Measurements from ENCODE around the gene NRARP. TPM values are rescaled to one million over a fixed set of nuclear protein-coding genes. Genes with fewer than 3 reads are reported as not detected.

Gene NRARP
- polyA plus RNA-seq, 3 donors: 15.4 TPM; not detected in 2

- DNase-seq: no peak
- 0% methylated on average over 3 of the region's 3 CpGs for WGBS (ENCODE audit: insufficient coverage)
- intact Hi-C loops (cut with micrococcal nuclease): no loop called here
- H3K79me2 ChIP-seq (ENCODE audit: insufficient read depth, low read length): peaks cover 10% of the 10 kb centered on the region
- TF ChIP-seq, protein P1, sequence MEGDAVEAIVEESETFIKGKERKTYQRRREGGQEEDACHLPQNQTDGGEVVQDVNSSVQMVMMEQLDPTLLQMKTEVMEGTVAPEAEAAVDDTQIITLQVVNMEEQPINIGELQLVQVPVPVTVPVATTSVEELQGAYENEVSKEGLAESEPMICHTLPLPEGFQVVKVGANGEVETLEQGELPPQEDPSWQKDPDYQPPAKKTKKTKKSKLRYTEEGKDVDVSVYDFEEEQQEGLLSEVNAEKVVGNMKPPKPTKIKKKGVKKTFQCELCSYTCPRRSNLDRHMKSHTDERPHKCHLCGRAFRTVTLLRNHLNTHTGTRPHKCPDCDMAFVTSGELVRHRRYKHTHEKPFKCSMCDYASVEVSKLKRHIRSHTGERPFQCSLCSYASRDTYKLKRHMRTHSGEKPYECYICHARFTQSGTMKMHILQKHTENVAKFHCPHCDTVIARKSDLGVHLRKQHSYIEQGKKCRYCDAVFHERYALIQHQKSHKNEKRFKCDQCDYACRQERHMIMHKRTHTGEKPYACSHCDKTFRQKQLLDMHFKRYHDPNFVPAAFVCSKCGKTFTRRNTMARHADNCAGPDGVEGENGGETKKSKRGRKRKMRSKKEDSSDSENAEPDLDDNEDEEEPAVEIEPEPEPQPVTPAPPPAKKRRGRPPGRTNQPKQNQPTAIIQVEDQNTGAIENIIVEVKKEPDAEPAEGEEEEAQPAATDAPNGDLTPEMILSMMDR (IDR thresholded peaks at IDR 0.05): no peak
- peaks cover 32% of the 10 kb centered on the region for H4K20me1 ChIP-seq (ENCODE audit: insufficient read depth, low read length)
- H3K4me1 ChIP-seq (ENCODE audit: control insufficient read depth in 1 of 2, insufficient read depth in 2 of 2, low read length in 2 of 2): peaks cover 46 to 54% of the 10 kb centered on the region in 2 donors
- H3K27ac ChIP-seq (ENCODE audit: low read depth in 1 of 2, low read length in 2 of 2): no peak overlapping the region
- H3K4me2 ChIP-seq (replicated peaks; ENCODE audit: extremely low read depth, low read length, poor library complexity, severe bottlenecking): no peak overlapping the region
- H3K27me3 ChIP-seq (ENCODE audit: control insufficient read depth in 2 of 2, insufficient read depth in 2 of 2, low read length in 2 of 2): no peaks in the 10 kb centered on the region
- no peak overlapping the region for H3K4me3 ChIP-seq (replicated peaks in 1 of 3; ENCODE audit: low read depth in 2 of 3, low read length in 3 of 3)
- Mint-ChIP-seq H3K4me3 (no peak overlapping the region), H3K27ac (no peak overlapping the region), H3K27me3 (ENCODE audit: low read depth in 3 of 3) (peaks cover 0 to 3% (median 2%) of the 10 kb centered on the region in 3 donors), H3K4me1 (peaks cover 55% of the 10 kb centered on the region), H3K9me3 (no peaks in the 10 kb centered on the region), H3K36me3 (peaks cover 31 to 67% of the 10 kb centered on the region in 2 donors)
- no peak overlapping the region for H3K9ac ChIP-seq (ENCODE audit: insufficient read depth, low read length, poor library complexity, severe bottlenecking)
- H2AFZ ChIP-seq (ENCODE audit: insufficient read depth, low read depth, low read length, poor library complexity, severe bottlenecking): no peak overlapping the region
- no peaks in the 10 kb centered on the region for H3K9me3 ChIP-seq (replicated peaks in 1 of 2; ENCODE audit: control insufficient read depth in 1 of 2, insufficient read depth in 1 of 2, low read length in 2 of 2)
- H3K36me3 ChIP-seq (replicated peaks in 1 of 2; ENCODE audit: control insufficient read depth in 1 of 2, insufficient read depth in 2 of 2, low read length in 2 of 2): peaks cover 22 to 68% of the 10 kb centered on the region in 2 donors
Measured at GRCh38 chr9:137271696-137272076, 30.4 kb downstream of the NRARP start.

DNA sequence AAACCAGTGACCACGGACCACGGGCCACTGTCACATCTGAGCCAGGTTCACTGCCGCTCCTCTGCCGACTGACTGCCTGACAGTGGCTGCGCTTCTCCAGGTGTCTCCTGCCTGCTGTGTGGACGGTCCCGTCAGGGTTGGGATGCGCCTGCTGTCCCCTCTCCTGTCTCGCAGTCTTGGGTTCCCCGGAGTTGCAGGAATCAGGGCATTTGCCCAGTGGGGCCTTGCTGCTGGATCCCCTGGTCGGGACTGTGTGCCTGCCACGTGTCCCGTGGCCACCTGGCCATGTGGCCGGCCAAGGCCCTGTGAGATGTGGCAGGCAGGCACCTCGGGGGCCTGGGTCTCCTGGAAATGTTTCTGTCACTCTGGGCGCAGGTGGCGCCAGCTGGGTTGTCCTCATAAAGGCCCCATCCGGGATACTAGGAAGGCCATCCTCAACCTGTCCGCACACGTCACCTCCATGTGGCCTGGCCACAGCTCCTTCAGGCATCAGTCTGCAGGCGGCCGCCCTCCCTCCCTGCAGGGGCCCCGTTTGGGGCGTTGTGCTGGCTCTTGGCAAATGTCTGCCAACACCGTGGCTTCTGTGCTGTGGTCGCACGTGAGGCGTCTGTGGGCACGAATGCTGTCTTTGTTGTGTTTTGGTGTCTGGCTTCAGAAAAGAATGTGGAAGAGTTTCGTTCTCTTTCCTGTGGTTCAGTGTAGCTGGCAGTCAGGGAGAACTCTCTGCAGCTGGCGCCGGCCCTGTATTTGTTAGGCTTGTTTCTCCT, 31.0 kb downstream of the NRARP start:
- Mint-ChIP-seq H3K27ac (peak overlapping the region in 1 of 7 donors; percentile 58), H3K4me3 (no peak overlapping the region), H3K27me3 (ENCODE audit: low read depth in 3 of 3) (peaks cover 0 to 3% (median 2%) of the 10 kb centered on the region in 3 donors), H3K36me3 (peaks cover 31 to 72% of the 10 kb centered on the region in 2 donors), H3K9me3 (no peaks in the 10 kb centered on the region), H3K4me1 (peaks cover 49% of the 10 kb centered on the region)
- Histone ChIP-seq H3K9me3 (replicated peaks in 1 of 2; ENCODE audit: control insufficient read depth in 1 of 2, insufficient read depth in 1 of 2, low read length in 2 of 2) (no peaks in the 10 kb centered on the region), H3K27ac (ENCODE audit: low read depth in 1 of 2, low read length in 2 of 2) (no peak overlapping the region), H3K27me3 (ENCODE audit: control insufficient read depth in 2 of 2, insufficient read depth in 2 of 2, low read length in 2 of 2) (no peaks in the 10 kb centered on the region), H2AFZ (ENCODE audit: insufficient read depth, low read depth, low read length, poor library complexity, severe bottlenecking) (no peak overlapping the region), H3K79me2 (ENCODE audit: insufficient read depth, low read length) (peaks cover 5% of the 10 kb centered on the region), H3K4me2 (replicated peaks; ENCODE audit: extremely low read depth, low read length, poor library complexity, severe bottlenecking) (no peak overlapping the region), H4K20me1 (ENCODE audit: insufficient read depth, low read length) (peaks cover 36% of the 10 kb centered on the region), H3K4me1 (ENCODE audit: control insufficient read depth in 1 of 2, insufficient read depth in 2 of 2, low read length in 2 of 2) (peaks cover 40 to 48% of the 10 kb centered on the region in 2 donors), H3K36me3 (replicated peaks in 1 of 2; ENCODE audit: control insufficient read depth in 1 of 2, insufficient read depth in 2 of 2, low read length in 2 of 2) (peaks cover 28 to 74% of the 10 kb centered on the region in 2 donors), H3K9ac (ENCODE audit: insufficient read depth, low read length, poor library complexity, severe bottlenecking) (no peak overlapping the region), H3K4me3 (replicated peaks in 1 of 3; ENCODE audit: low read depth in 2 of 3, low read length in 3 of 3) (no peak overlapping the region)
- TF ChIP-seq, protein P1 (IDR thresholded peaks at IDR 0.05): no peak
- no peak for DNase-seq
- intact Hi-C loops (cut with micrococcal nuclease): no loop called here
- WGBS (ENCODE audit: insufficient coverage): 60% methylated on average over 30 of the region's 32 CpGs
